Cardiac muscle cell (in vitro differentiated cells and primary cell): Measurements from ENCODE around the gene NTRK3. TPM values are rescaled to one million over a fixed set of nuclear protein-coding genes. Genes with fewer than 3 reads are reported as not detected.

ENCODE experiments used
- DNase-seq, 2 donors: peaks; one replicate each; pipeline versions ENCODE4 v3.0.0 to v3.0.0-alpha.2; 2010 to 2017; ENCODE audit warnings: low read depth in 1 of 2, low spot score in 1 of 2
- H3K27ac ChIP-seq: fragments of 200-600 bp; sonication (generic); 2 replicates; pipeline ENCODE4 v1.5.1; 2016
- H3K27me3 ChIP-seq: fragments of 200-600 bp; sonication (generic); 2 replicates; pipeline ENCODE4 v1.6.0; 2016; ENCODE audit warnings: control low read depth
- H3K36me3 ChIP-seq: fragments of 200-600 bp; sonication (generic); 2 replicates; pipeline ENCODE4 v1.5.1; 2016; ENCODE audit warnings: control low read depth
- H3K4me1 ChIP-seq: fragments of 200-600 bp; sonication (generic); 2 replicates; pipeline ENCODE4 v1.8.1; 2017; ENCODE audit warnings: low read depth, mild to moderate bottlenecking, mixed run types
- H3K4me3 ChIP-seq: fragments of 200-600 bp; sonication (generic); 2 replicates; pipeline ENCODE4 v1.5.1; 2016; ENCODE audit warnings: mild to moderate bottlenecking
- H3K9me3 ChIP-seq: fragments of 200-600 bp; sonication (generic); 2 replicates; pipeline ENCODE4 v1.5.1; 2017; ENCODE audit warnings: low read depth, mild to moderate bottlenecking, control low read depth
- CTCF ChIP-seq: IDR thresholded peaks from 2 replicates; pipeline ENCODE4 v1.5.1; 2012; ENCODE audit warnings: low read depth, mild to moderate bottlenecking, low read length
- polyA plus RNA-seq: library from polyadenylated mRNA; unstranded; fragments of >200 nt; fragmentation: Nextera tagmentation; extraction: Ambion mirVana; gene quantifications from 2 replicates; pipeline ENCODE4 v1.2.1, GENCODE V29; 2016
- total RNA-seq: library from RNA; depleted of rRNA; stranded (reverse); fragments of >200 nt; gene quantifications from 2 replicates; pipeline ENCODE4 v1.2.3, GENCODE V29; 2016

NTRK3 gene
- total and polyA plus RNA-seq, 2 experiments from 2014 or later, result 3.3 to 6.2 TPM

GRCh38 chr15:87930457-87930856, 326.1 kb downstream of the NTRK3 start:
- no peak overlapping the region for H3K27ac ChIP-seq
- TF ChIP-seq CTCF, result no peak
- DNase-seq, result no peak
- no peak overlapping the region for H3K4me3 ChIP-seq
- no peaks in the 10 kb centered on the region for H3K36me3 ChIP-seq
- no peaks in the 10 kb centered on the region for H3K4me1 ChIP-seq
- no peaks in the 10 kb centered on the region for H3K9me3 ChIP-seq
- H3K27me3 ChIP-seq, result no peaks in the 10 kb centered on the region

GRCh38 chr15:87929841-87930240, 326.7 kb downstream of the NTRK3 start:
- H3K36me3 ChIP-seq, result no peaks in the 10 kb centered on the region
- H3K27ac ChIP-seq, result no peak overlapping the region
- no peak for TF ChIP-seq CTCF
- no peak for DNase-seq
- no peak overlapping the region for H3K4me3 ChIP-seq
- no peaks in the 10 kb centered on the region for H3K9me3 ChIP-seq
- H3K4me1 ChIP-seq, result no peaks in the 10 kb centered on the region
- no peaks in the 10 kb centered on the region for H3K27me3 ChIP-seq

- no peak for DNase-seq
- Histone ChIP-seq H3K27ac (no peak overlapping the region), H3K27me3 (no peaks in the 10 kb centered on the region), H3K36me3 (no peaks in the 10 kb centered on the region), H3K9me3 (no peaks in the 10 kb centered on the region), H3K4me1 (no peaks in the 10 kb centered on the region), H3K4me3 (no peak overlapping the region)
- no peak for TF ChIP-seq CTCF
Observed at GRCh38 chr15:87924433-87924832, 332.1 kb downstream of the NTRK3 start.

- H3K9me3 ChIP-seq, result no peaks in the 10 kb centered on the region
- H3K36me3 ChIP-seq, result no peaks in the 10 kb centered on the region
- H3K4me3 ChIP-seq, result no peak overlapping the region
- no peaks in the 10 kb centered on the region for H3K27me3 ChIP-seq
- no peak overlapping the region for H3K27ac ChIP-seq
- TF ChIP-seq CTCF, result no peak
- no peaks in the 10 kb centered on the region for H3K4me1 ChIP-seq
- no peak for DNase-seq
Observed at GRCh38 chr15:87919064-87919463, 337.5 kb downstream of the NTRK3 start.

- Histone ChIP-seq H3K27ac (no peak overlapping the region), H3K4me3 (no peak overlapping the region), H3K36me3 (no peaks in the 10 kb centered on the region), H3K4me1 (no peaks in the 10 kb centered on the region), H3K27me3 (no peaks in the 10 kb centered on the region), H3K9me3 (no peaks in the 10 kb centered on the region)
- no peak for TF ChIP-seq CTCF
- DNase-seq, result no peak
Observed at GRCh38 chr15:87917480-87917879, 339.1 kb downstream of the NTRK3 start.

- Histone ChIP-seq H3K27me3 (no peaks in the 10 kb centered on the region), H3K4me3 (no peak overlapping the region), H3K36me3 (no peaks in the 10 kb centered on the region), H3K4me1 (no peaks in the 10 kb centered on the region), H3K9me3 (no peaks in the 10 kb centered on the region), H3K27ac (no peak overlapping the region)
- no peak for TF ChIP-seq CTCF
- no peak for DNase-seq
Observed at GRCh38 chr15:87916208-87916607, 340.3 kb downstream of the NTRK3 start.
